HepG2 (cell line): ENCODE data around the gene ALS2. TPM values are rescaled to one million over a fixed set of nuclear protein-coding genes. Genes with fewer than 3 reads are reported as not detected.
A peak's percentile ranks its signal among the peaks of the same experiment; 100 is the strongest.

ENCODE experiments used
- AHR ChIP-seq: IDR thresholded peaks from 2 replicates; pipeline ENCODE4 v1.6.1; 2018; ENCODE audit warnings: missing genetic modification reagents, missing compliant biosample characterization
- ATF6 ChIP-seq: sonication (generic); formaldehyde crosslinking; conservative IDR thresholded peaks from 2 replicates; pipeline ENCODE4 v1.4.0; 2020; ENCODE audit warnings: missing genetic modification reagents
- EEA1 ChIP-seq: sonication (generic); formaldehyde crosslinking; IDR thresholded peaks from 2 replicates; pipeline ENCODE4 v1.5.1; 2020; ENCODE audit warnings: mild to moderate bottlenecking, missing genetic modification reagents, borderline replicate concordance
- EZH2 ChIP-seq: conservative IDR thresholded peaks from 2 replicates; pipeline ENCODE4 v1.6.1; 2012; ENCODE audit warnings: mild to moderate bottlenecking, low read depth, low read length, moderate library complexity
- HMGA1 ChIP-seq: sonication (generic); formaldehyde crosslinking; conservative IDR thresholded peaks from 2 replicates; pipeline ENCODE4 v1.4.0; 2020; ENCODE audit warnings: missing genetic modification reagents
- HNF4G ChIP-seq, 2 experiments: sonication (generic) in 1 of 2; formaldehyde crosslinking in 1 of 2; IDR thresholded peaks; 2 replicates each; pipeline versions ENCODE4 v1.4.0 to v1.6.1; 2011 to 2020; ENCODE audit warnings: borderline replicate concordance in 2 of 2, low read depth in 2 of 2, mild to moderate bottlenecking in 2 of 2, low read length in 1 of 2, missing genetic modification reagents in 1 of 2, moderate library complexity in 1 of 2
- KDM2A ChIP-seq: sonication (generic); formaldehyde crosslinking; IDR thresholded peaks from 2 replicates; pipeline ENCODE4 v1.4.0; 2020; ENCODE audit warnings: low read depth, missing genetic modification reagents, borderline replicate concordance
- MIXL1 ChIP-seq: IDR thresholded peaks from 2 replicates; pipeline ENCODE4 v1.6.1; 2016
- NR2F1 ChIP-seq, 2 experiments: fragments of 450-650 bp in 1 of 2; formaldehyde crosslinking in 1 of 2; IDR thresholded peaks; 2 replicates each; pipeline versions ENCODE4 v1.5.0 to v1.6.1; 2016 to 2020; ENCODE audit warnings: mild to moderate bottlenecking in 1 of 2, missing compliant biosample characterization in 1 of 2, missing genetic modification reagents in 1 of 2, moderate library complexity in 1 of 2
- RAD21 ChIP-seq: fragments of 450-650 bp; formaldehyde crosslinking; IDR thresholded peaks from 2 replicates; pipeline ENCODE4 v1.5.0; 2020; ENCODE audit warnings: mild to moderate bottlenecking
- ZFP36L1 ChIP-seq: sonication (generic); formaldehyde crosslinking; IDR thresholded peaks from 2 replicates; pipeline ENCODE4 v1.8.0; 2022; ENCODE audit warnings: mild to moderate bottlenecking, missing genetic modification reagents, moderate library complexity
- ZNF136 ChIP-seq: sonication (generic); formaldehyde crosslinking; IDR thresholded peaks from 2 replicates; pipeline ENCODE4 v1.8.1; 2022; ENCODE audit warnings: low read depth, mild to moderate bottlenecking, moderate library complexity, missing genetic modification reagents
- ZNF225 ChIP-seq: sonication (generic); formaldehyde crosslinking; IDR thresholded peaks from 2 replicates; pipeline ENCODE4 v1.4.0; 2020; ENCODE audit warnings: mild to moderate bottlenecking, missing genetic modification reagents
- ZNF256 ChIP-seq: sonication (generic); formaldehyde crosslinking; conservative IDR thresholded peaks from 2 replicates; pipeline ENCODE4 v1.4.0; 2020; ENCODE audit warnings: missing genetic modification reagents
- ZNF331 ChIP-seq: sonication (generic); formaldehyde crosslinking; IDR thresholded peaks from 2 replicates; pipeline ENCODE4 v1.4.0; 2020; ENCODE audit warnings: missing genetic modification reagents
- ZNF552 ChIP-seq: sonication (generic); formaldehyde crosslinking; IDR thresholded peaks from 2 replicates; pipeline ENCODE4 v1.9.0; 2022; ENCODE audit warnings: missing genetic modification reagents, mild to moderate bottlenecking, borderline replicate concordance
- ZNF639 ChIP-seq: conservative IDR thresholded peaks from 2 replicates; pipeline ENCODE4 v1.6.1; 2018; ENCODE audit warnings: missing genetic modification reagents
- ZNF691 ChIP-seq: sonication (generic); formaldehyde crosslinking; IDR thresholded peaks from 2 replicates; pipeline ENCODE4 v1.4.0; 2020; ENCODE audit warnings: missing genetic modification reagents, low read depth, mild to moderate bottlenecking, borderline replicate concordance
- ZNF788 ChIP-seq: sonication (generic); formaldehyde crosslinking; IDR thresholded peaks from 2 replicates; pipeline ENCODE4 v1.5.0; 2020; ENCODE audit warnings: mild to moderate bottlenecking, missing genetic modification reagents, borderline replicate concordance
- polyA plus RNA-seq, 8 experiments: library from polyadenylated mRNA; depleted of rRNA in 3 of 8; stranded (reverse) in 7 of 8; unstranded in 1 of 8; fragments of >200 nt; fragmentation: Illumina TruSeq in 4 of 8; extraction: Trizol in 4 of 8; gene quantifications; 2 replicates each; pipeline versions ENCODE4 v1.2.1 to v1.2.3, GENCODE V29; 2011 to 2016; ENCODE audit warnings: low read depth in 4 of 8, missing spikeins in 1 of 8, mixed read lengths in 1 of 8; ENCODE audit not compliant: insufficient read depth in 1 of 8
- total RNA-seq, 5 experiments: library from RNA; depleted of rRNA; stranded (reverse); fragments of >200 nt; fragmentation: Illumina TruSeq; extraction: Trizol; gene quantifications; 2 replicates each; pipeline ENCODE4 v1.2.3, GENCODE V29; 2016; ENCODE audit warnings: low read depth in 1 of 5
- TF ChIP-seq, protein P1 (sequence below), 2 experiments: sonication (generic) in 1 of 2; formaldehyde crosslinking in 1 of 2; IDR thresholded peaks; 2 replicates each; pipeline versions ENCODE4 v1.4.0 to v1.6.1; 2018 to 2020; ENCODE audit warnings: missing genetic modification reagents in 2 of 2, borderline replicate concordance in 1 of 2, low read depth in 1 of 2, mild to moderate bottlenecking in 1 of 2, missing biosample characterization in 1 of 2

ALS2 gene
- total and polyA plus RNA-seq, 2 of the 13 experiments (the other 11 are each of a cell fraction or from before 2014, with no cell fraction given), result 12.7 to 19.3 TPM

GRCh38 chr2:201680743-201681142 lies 100.0 kb downstream of the ALS2 start (continued):
- no peak for TF ChIP-seq ZNF788 (CRISPR knock-in tag)
- no peak for TF ChIP-seq ZNF225 (CRISPR knock-in tag)
- no peak for TF ChIP-seq EZH2
- TF ChIP-seq ATF6 (CRISPR knock-in tag), result no peak
- peak; percentile 53; the same call in 1 of the 2 replicates for TF ChIP-seq ZNF691
- no peak for TF ChIP-seq HNF4G (IDR thresholded peaks at IDR 0.05; ENCODE audit: borderline replicate concordance, low read depth, low read length)
- TF ChIP-seq HNF4G (CRISPR knock-in tag; IDR thresholded peaks at IDR 0.05; ENCODE audit: borderline replicate concordance, low read depth), result no peak
- TF ChIP-seq, protein P1, sequence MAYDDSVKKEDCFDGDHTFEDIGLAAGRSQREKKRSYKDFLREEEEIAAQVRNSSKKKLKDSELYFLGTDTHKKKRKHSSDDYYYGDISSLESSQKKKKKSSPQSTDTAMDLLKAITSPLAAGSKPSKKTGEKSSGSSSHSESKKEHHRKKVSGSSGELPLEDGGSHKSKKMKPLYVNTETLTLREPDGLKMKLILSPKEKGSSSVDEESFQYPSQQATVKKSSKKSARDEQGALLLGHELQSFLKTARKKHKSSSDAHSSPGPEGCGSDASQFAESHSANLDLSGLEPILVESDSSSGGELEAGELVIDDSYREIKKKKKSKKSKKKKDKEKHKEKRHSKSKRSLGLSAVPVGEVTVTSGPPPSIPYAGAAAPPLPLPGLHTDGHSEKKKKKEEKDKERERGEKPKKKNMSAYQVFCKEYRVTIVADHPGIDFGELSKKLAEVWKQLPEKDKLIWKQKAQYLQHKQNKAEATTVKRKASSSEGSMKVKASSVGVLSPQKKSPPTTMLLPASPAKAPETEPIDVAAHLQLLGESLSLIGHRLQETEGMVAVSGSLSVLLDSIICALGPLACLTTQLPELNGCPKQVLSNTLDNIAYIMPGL (CRISPR knock-in tag; IDR thresholded peaks at IDR 0.05; ENCODE audit: borderline replicate concordance in 1 of 2, low read depth in 1 of 2), result peak in 1 of 2 experiments; percentile 32; a peak in 1 of 4 replicates
- TF ChIP-seq ZFP36L1 (CRISPR knock-in tag), result no peak
- 0 out of 2 replicates have a peak, but pooled peaks have one; percentile 31 for TF ChIP-seq ZNF331 (CRISPR knock-in tag)
- no peak for TF ChIP-seq MIXL1
- TF ChIP-seq ZNF256, result no peak
- TF ChIP-seq ZNF136, result no peak
- TF ChIP-seq NR2F1 (CRISPR knock-in tag; IDR thresholded peaks at IDR 0.05), result no peak
- TF ChIP-seq HMGA1 (CRISPR knock-in tag), result no peak
- TF ChIP-seq RAD21, result 0 out of 2 replicates have a peak, but pooled peaks have one; percentile 19
- TF ChIP-seq KDM2A, result peak; percentile 42; the same call in 1 of the 2 replicates
- TF ChIP-seq ZNF552, result 0 out of 2 replicates have a peak, but pooled peaks have one; percentile 21
- peak; percentile 42; the same call in 1 of the 2 replicates for TF ChIP-seq AHR (CRISPR knock-in tag)
- no peak for TF ChIP-seq ZNF639 (CRISPR knock-in tag)
- TF ChIP-seq EEA1 (CRISPR knock-in tag), result no peak
